Hepatocyte (in vitro differentiated cells): ENCODE data around the gene CXXC1. TPM values are rescaled to one million over a fixed set of nuclear protein-coding genes. Genes with fewer than 3 reads are reported as not detected.

Source experiments
- DNase-seq: peaks from one replicate; pipeline ENCODE4 v3.0.0-alpha.2; 2016; ENCODE audit warnings: low spot score
- H2AFZ ChIP-seq: fragments of 200-600 bp; sonication (generic); 2 replicates; pipeline ENCODE4 v1.6.0; 2016; ENCODE audit warnings: antibody characterized with exemption, mild to moderate bottlenecking
- H3K27ac ChIP-seq: fragments of 200-600 bp; sonication (generic); 2 replicates; pipeline ENCODE4 v1.5.1; 2016; ENCODE audit warnings: mild to moderate bottlenecking
- H3K27me3 ChIP-seq: fragments of 200-600 bp; sonication (generic); 2 replicates; pipeline ENCODE4 v1.6.1; 2016
- H3K36me3 ChIP-seq: fragments of 200-600 bp; sonication (generic); replicated peaks from 2 replicates; pipeline ENCODE4 v1.5.1; 2016; ENCODE audit warnings: low read depth; ENCODE audit not compliant: insufficient read depth
- H3K4me1 ChIP-seq: fragments of 200-600 bp; sonication (generic); 2 replicates; pipeline ENCODE4 v1.5.1; 2016; ENCODE audit warnings: mild to moderate bottlenecking, moderate library complexity; ENCODE audit not compliant: insufficient read depth
- H3K4me2 ChIP-seq: fragments of 200-600 bp; sonication (generic); 2 replicates; pipeline ENCODE4 v1.6.0; 2016
- H3K4me3 ChIP-seq: fragments of 200-600 bp; sonication (generic); 2 replicates; pipeline ENCODE4 v1.5.1; 2016; ENCODE audit warnings: mild to moderate bottlenecking
- H3K79me2 ChIP-seq: fragments of 200-600 bp; sonication (generic); 2 replicates; pipeline ENCODE4 v1.6.0; 2017; ENCODE audit warnings: mild to moderate bottlenecking
- H3K9me2 ChIP-seq: fragments of 200-600 bp; sonication (generic); replicated peaks from 2 replicates; pipeline ENCODE4 v1.6.0; 2017; ENCODE audit warnings: mild to moderate bottlenecking; ENCODE audit not compliant: insufficient read depth
- H3K9me3 ChIP-seq: fragments of 200-600 bp; sonication (generic); 2 replicates; pipeline ENCODE4 v1.5.1; 2016; ENCODE audit warnings: low read depth, mild to moderate bottlenecking
- H4K20me1 ChIP-seq: fragments of 200-600 bp; sonication (generic); 2 replicates; pipeline ENCODE4 v1.6.0; 2016; ENCODE audit warnings: mild to moderate bottlenecking; ENCODE audit not compliant: insufficient read depth, poor library complexity, severe bottlenecking
- EZH2 ChIP-seq: fragments of 200-600 bp; sonication (generic); IDR thresholded peaks from 2 replicates; pipeline ENCODE4 v1.6.1; 2016; ENCODE audit warnings: antibody characterized with exemption, mild to moderate bottlenecking, borderline replicate concordance
- EZH2phosphoT487 ChIP-seq: fragments of 200-600 bp; sonication (generic); IDR thresholded peaks from one replicate; pipeline ENCODE4 v1.6.1; 2018; ENCODE audit warnings: antibody characterized with exemption, mild to moderate bottlenecking, low read depth, moderate library complexity; ENCODE audit not compliant: unreplicated experiment, severe bottlenecking
- WGBS: methylation state at CpG from one replicate; pipeline ENCODE4 v1.1.6; 2016; ENCODE audit warnings: low lambda C conversion rate; ENCODE audit errors: missing lambda C conversion rate; 5-methylcytosine and 5-hydroxymethylcytosine counted together
- polyA plus RNA-seq: library from polyadenylated mRNA; unstranded; fragments of >200 nt; fragmentation: Nextera tagmentation; extraction: Ambion mirVana; gene quantifications from 2 replicates; pipeline ENCODE4 v1.2.1, GENCODE V29; 2016
- total RNA-seq: library from RNA; depleted of rRNA; stranded (reverse); fragments of >200 nt; gene quantifications from 2 replicates; pipeline ENCODE4 v1.2.3, GENCODE V29; 2014
- TF ChIP-seq, protein P1 (sequence below): fragments of 200-600 bp; sonication (generic); IDR thresholded peaks from 2 replicates; pipeline ENCODE4 v1.5.1; 2016; ENCODE audit warnings: antibody characterized with exemption, mild to moderate bottlenecking; ENCODE audit not compliant: poor library complexity

The CXXC1 gene
- total and polyA plus RNA-seq, 2 experiments from 2014 or later, result 52.7 to 68.3 TPM

- H3K79me2 ChIP-seq, result no peaks in the 10 kb centered on the region
- no peaks in the 10 kb centered on the region for H3K9me2 ChIP-seq
- no peak overlapping the region for H3K4me3 ChIP-seq
- no peaks in the 10 kb centered on the region for H3K27me3 ChIP-seq
- no peaks in the 10 kb centered on the region for H3K9me3 ChIP-seq
- H3K4me2 ChIP-seq, result no peak overlapping the region
- no peak for DNase-seq
- H3K27ac ChIP-seq, result no peak overlapping the region
- H3K36me3 ChIP-seq, result no peaks in the 10 kb centered on the region
- TF ChIP-seq EZH2, result no peak
- no peak overlapping the region for H2AFZ ChIP-seq
- H4K20me1 ChIP-seq, result no peaks in the 10 kb centered on the region
- H3K4me1 ChIP-seq, result no peaks in the 10 kb centered on the region
Measured at GRCh38 chr18:50330176-50330575, 42.7 kb upstream of the CXXC1 start.

GRCh38 chr18:50327983-50328382 lies 40.5 kb upstream of the CXXC1 start:
- H3K4me2 ChIP-seq, result no peak overlapping the region
- H3K4me1 ChIP-seq, result no peaks in the 10 kb centered on the region
- DNase-seq, result no peak
- H3K4me3 ChIP-seq, result no peak overlapping the region
- H3K9me3 ChIP-seq, result no peaks in the 10 kb centered on the region
- H3K9me2 ChIP-seq, result no peaks in the 10 kb centered on the region
- no peaks in the 10 kb centered on the region for H3K36me3 ChIP-seq
- no peaks in the 10 kb centered on the region for H3K79me2 ChIP-seq
- 86% methylated on average over 3 of the region's 3 CpGs for WGBS
- H4K20me1 ChIP-seq, result no peaks in the 10 kb centered on the region
- no peak overlapping the region for H2AFZ ChIP-seq
- TF ChIP-seq EZH2phosphoT487, result no peak
- TF ChIP-seq, protein P1, sequence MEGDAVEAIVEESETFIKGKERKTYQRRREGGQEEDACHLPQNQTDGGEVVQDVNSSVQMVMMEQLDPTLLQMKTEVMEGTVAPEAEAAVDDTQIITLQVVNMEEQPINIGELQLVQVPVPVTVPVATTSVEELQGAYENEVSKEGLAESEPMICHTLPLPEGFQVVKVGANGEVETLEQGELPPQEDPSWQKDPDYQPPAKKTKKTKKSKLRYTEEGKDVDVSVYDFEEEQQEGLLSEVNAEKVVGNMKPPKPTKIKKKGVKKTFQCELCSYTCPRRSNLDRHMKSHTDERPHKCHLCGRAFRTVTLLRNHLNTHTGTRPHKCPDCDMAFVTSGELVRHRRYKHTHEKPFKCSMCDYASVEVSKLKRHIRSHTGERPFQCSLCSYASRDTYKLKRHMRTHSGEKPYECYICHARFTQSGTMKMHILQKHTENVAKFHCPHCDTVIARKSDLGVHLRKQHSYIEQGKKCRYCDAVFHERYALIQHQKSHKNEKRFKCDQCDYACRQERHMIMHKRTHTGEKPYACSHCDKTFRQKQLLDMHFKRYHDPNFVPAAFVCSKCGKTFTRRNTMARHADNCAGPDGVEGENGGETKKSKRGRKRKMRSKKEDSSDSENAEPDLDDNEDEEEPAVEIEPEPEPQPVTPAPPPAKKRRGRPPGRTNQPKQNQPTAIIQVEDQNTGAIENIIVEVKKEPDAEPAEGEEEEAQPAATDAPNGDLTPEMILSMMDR, result no peak
- no peak for TF ChIP-seq EZH2
- H3K27me3 ChIP-seq, result no peaks in the 10 kb centered on the region
- H3K27ac ChIP-seq, result no peak overlapping the region

DNA sequence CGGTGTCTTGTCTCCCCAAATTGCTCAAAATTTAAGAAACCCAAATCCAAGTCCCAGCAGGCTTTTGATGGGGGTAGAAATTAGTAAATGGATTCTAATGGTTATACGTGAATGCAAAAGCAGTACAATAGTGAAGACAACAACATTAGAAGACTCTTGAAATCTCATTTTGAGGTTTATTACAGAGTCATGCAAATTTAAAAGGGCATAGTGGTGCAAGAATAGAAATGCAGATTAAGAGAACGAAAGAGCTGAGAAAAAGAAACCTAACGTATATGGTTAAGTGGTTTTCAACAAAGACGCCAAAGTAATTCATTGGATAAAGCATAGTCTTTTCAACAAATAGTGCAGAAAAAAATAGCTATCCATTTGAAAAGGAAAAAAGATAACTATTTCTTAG lies 33.2 kb upstream of the CXXC1 start:
- H3K79me2 ChIP-seq, result no peaks in the 10 kb centered on the region

GRCh38 chr18:50315100-50315871 lies 27.8 kb upstream of the CXXC1 start:
- WGBS, result 71% methylated on average over 5 of the region's 5 CpGs
- Histone ChIP-seq H3K9me2 (no peaks in the 10 kb centered on the region), H3K4me2 (no peak overlapping the region), H3K9me3 (no peaks in the 10 kb centered on the region), H3K4me1 (no peaks in the 10 kb centered on the region), H2AFZ (no peak overlapping the region), H3K4me3 (no peak overlapping the region), H3K79me2 (no peaks in the 10 kb centered on the region), H4K20me1 (no peaks in the 10 kb centered on the region), H3K27me3 (no peaks in the 10 kb centered on the region), H3K36me3 (no peaks in the 10 kb centered on the region), H3K27ac (no peak overlapping the region)
- TF ChIP-seq EZH2, result no peak
- TF ChIP-seq, protein P1, result no peak
- TF ChIP-seq EZH2phosphoT487, result no peak
- DNase-seq, result no peak

More for the DNA sequence above, 33.2 kb upstream of the CXXC1 start:
- Histone ChIP-seq H3K27ac (no peak overlapping the region), H2AFZ (no peak overlapping the region), H3K4me1 (no peaks in the 10 kb centered on the region), H4K20me1 (no peaks in the 10 kb centered on the region), H3K9me2 (no peaks in the 10 kb centered on the region), H3K4me2 (no peak overlapping the region), H3K9me3 (no peaks in the 10 kb centered on the region), H3K36me3 (no peaks in the 10 kb centered on the region), H3K4me3 (no peak overlapping the region), H3K27me3 (no peaks in the 10 kb centered on the region)
- TF ChIP-seq EZH2 (no peak), EZH2phosphoT487 (no peak)
- TF ChIP-seq, protein P1, result no peak
- no peak for DNase-seq
- WGBS, result 81% methylated on average over 5 of the region's 5 CpGs
